Endodermal cell (in vitro differentiated cells): ENCODE results near the gene PAH. TPM values are rescaled to one million over a fixed set of nuclear protein-coding genes. Genes with fewer than 3 reads are reported as not detected.

ENCODE experiments used
- DNase-seq: peaks from one replicate; pipeline ENCODE4 v3.0.0-alpha.2; 2017
- H3K27ac ChIP-seq: 2 replicates; pipeline ENCODE4 v1.5.1; 2013; ENCODE audit warnings: mild to moderate bottlenecking, low read depth, low read length, moderate library complexity
- H3K27me3 ChIP-seq: 2 replicates; pipeline ENCODE4 v1.6.1; 2013; ENCODE audit warnings: mild to moderate bottlenecking, low read length, moderate library complexity; ENCODE audit not compliant: insufficient read depth, control insufficient read depth, poor library complexity, severe bottlenecking
- H3K36me3 ChIP-seq: 2 replicates; pipeline ENCODE4 v1.7.0; 2013; ENCODE audit warnings: mild to moderate bottlenecking, low read length, moderate library complexity; ENCODE audit not compliant: control insufficient read depth, insufficient read depth
- H3K4me1 ChIP-seq: one replicate; pipeline ENCODE4 v1.7.0; 2013; ENCODE audit warnings: low read length; ENCODE audit not compliant: control insufficient read depth, insufficient read depth
- H3K4me3 ChIP-seq: 2 replicates; pipeline ENCODE4 v1.5.1; 2013; ENCODE audit warnings: mild to moderate bottlenecking, low read length, moderate library complexity
- H3K9ac ChIP-seq: 2 replicates; pipeline ENCODE4 v1.6.1; 2013; ENCODE audit warnings: mild to moderate bottlenecking, low read length, moderate library complexity; ENCODE audit not compliant: poor library complexity, severe bottlenecking; ENCODE audit errors: extremely low read depth
- H3K9me3 ChIP-seq: 2 replicates; pipeline ENCODE4 v1.6.1; 2013; ENCODE audit warnings: mild to moderate bottlenecking, low read length, moderate library complexity; ENCODE audit not compliant: control insufficient read depth
- H3K27ac Mint-ChIP-seq: 2 replicates; pipeline ENCODE4 v1.8.0; 2020; ENCODE audit warnings: mixed read lengths
- H3K27me3 Mint-ChIP-seq: 2 replicates; pipeline ENCODE4 v1.8.0; 2021; ENCODE audit warnings: mild to moderate bottlenecking, mixed read lengths; ENCODE audit not compliant: insufficient read depth
- H3K36me3 Mint-ChIP-seq: 2 replicates; pipeline ENCODE4 v1.8.0; 2020; ENCODE audit warnings: low read depth, mixed read lengths
- H3K4me1 Mint-ChIP-seq: 2 replicates; pipeline ENCODE4 v1.8.0; 2020; ENCODE audit warnings: mixed read lengths
- H3K4me3 Mint-ChIP-seq: 2 replicates; pipeline ENCODE4 v1.8.0; 2020; ENCODE audit warnings: mild to moderate bottlenecking, moderate library complexity, mixed read lengths
- H3K9me3 Mint-ChIP-seq: 2 replicates; pipeline ENCODE4 v1.8.0; 2020; ENCODE audit warnings: mild to moderate bottlenecking, mixed read lengths
- WGBS, 2 experiments: methylation state at CpG; one replicate each; pipeline versions ENCODE4 v1.1.5 to v1.1.7; 2013; ENCODE audit warnings: missing lambda C conversion rate in 2 of 2, mixed read lengths in 1 of 2; ENCODE audit not compliant: insufficient coverage in 1 of 2, insufficient read length in 1 of 2; 5-methylcytosine and 5-hydroxymethylcytosine counted together
- total RNA-seq, 2 donors: library from RNA; stranded (reverse); fragmentation: NEBNext Ultra II Directional in 1 of 2; extraction: Animal tissue kit (Norgen Biotek cat#: 25700) in 1 of 2; gene quantifications; 2 replicates in 1 of 2; 3 replicates in 1 of 2; pipeline ENCODE4 v1.2.1, GENCODE V29; 2021
- TF ChIP-seq, protein P1 (sequence below): fragments of 200-600 bp; sonication (generic); conservative IDR thresholded peaks from 2 replicates; pipeline ENCODE4 v1.5.0; 2021; ENCODE audit warnings: antibody characterized with exemption, mild to moderate bottlenecking

Gene PAH
- total RNA-seq, 2 donors from 2014 or later: 1.5 to 1.9 TPM

DNA sequence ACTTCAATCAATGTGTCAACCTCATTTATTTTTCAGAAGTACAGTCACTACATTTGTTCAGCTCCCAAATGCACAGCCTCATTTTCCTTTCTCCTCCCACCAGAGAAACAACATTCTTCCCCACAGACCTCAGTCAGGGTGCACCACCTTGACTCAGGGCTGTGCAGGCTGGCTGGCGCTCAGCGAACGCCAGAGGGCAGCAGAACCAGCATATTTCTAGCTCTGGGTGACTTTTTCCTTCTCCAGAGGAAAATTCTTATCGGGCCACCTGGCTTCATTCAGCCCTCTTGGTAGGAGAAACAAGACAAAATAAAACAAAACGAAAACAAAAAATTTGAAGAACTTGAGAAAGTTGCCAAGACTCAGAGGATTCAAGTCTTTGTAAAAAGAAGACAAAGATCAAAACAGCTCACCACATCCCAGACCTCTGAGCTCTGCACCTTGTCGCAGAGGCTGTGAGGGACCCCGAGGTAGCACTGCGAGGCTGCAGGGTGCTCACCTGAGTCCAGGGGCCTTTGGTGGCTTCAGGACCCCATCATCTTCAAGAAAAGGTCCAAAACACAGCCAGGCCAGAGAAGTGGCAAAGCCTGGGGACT, 33.7 kb downstream of the PAH start:
- Mint-ChIP-seq H3K4me3 (no peak overlapping the region), H3K27me3 (no peaks in the 10 kb centered on the region), H3K27ac (no peak overlapping the region), H3K36me3 (no peaks in the 10 kb centered on the region), H3K9me3 (no peaks in the 10 kb centered on the region), H3K4me1 (peaks cover 7% of the 10 kb centered on the region)
- TF ChIP-seq, protein P1, sequence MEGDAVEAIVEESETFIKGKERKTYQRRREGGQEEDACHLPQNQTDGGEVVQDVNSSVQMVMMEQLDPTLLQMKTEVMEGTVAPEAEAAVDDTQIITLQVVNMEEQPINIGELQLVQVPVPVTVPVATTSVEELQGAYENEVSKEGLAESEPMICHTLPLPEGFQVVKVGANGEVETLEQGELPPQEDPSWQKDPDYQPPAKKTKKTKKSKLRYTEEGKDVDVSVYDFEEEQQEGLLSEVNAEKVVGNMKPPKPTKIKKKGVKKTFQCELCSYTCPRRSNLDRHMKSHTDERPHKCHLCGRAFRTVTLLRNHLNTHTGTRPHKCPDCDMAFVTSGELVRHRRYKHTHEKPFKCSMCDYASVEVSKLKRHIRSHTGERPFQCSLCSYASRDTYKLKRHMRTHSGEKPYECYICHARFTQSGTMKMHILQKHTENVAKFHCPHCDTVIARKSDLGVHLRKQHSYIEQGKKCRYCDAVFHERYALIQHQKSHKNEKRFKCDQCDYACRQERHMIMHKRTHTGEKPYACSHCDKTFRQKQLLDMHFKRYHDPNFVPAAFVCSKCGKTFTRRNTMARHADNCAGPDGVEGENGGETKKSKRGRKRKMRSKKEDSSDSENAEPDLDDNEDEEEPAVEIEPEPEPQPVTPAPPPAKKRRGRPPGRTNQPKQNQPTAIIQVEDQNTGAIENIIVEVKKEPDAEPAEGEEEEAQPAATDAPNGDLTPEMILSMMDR: peak; percentile 95
- Histone ChIP-seq H3K9ac (no peak overlapping the region), H3K4me1 (no peaks in the 10 kb centered on the region), H3K9me3 (no peaks in the 10 kb centered on the region), H3K27ac (no peak overlapping the region), H3K4me3 (no peak overlapping the region), H3K27me3 (no peaks in the 10 kb centered on the region), H3K36me3 (no peaks in the 10 kb centered on the region)
- peak; percentile 93 for DNase-seq
- WGBS, 2 experiments: 5 to 38% methylated on average over 4 to 8 of the region's 8 CpGs

DNA sequence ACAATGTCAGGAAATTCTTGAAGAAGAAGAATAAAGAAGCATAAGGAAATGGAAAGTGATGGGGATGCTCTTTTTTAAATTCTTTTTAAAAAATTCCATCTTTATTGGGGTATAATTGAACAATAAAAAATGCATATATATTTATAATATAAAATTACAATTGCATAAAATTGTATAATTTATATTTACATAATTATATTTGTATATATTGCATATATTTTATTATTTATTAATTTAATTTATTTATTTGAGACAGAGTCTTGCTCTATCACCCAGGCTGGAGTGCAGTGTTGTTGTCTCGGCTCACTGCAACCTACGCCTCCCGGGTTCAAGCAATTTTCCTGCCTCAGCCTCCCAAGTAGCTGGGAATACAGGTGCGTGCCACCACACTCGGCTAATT, 36.3 kb downstream of the PAH start:
- Histone ChIP-seq H3K9me3 (no peaks in the 10 kb centered on the region), H3K4me3 (no peak overlapping the region), H3K27me3 (no peaks in the 10 kb centered on the region), H3K36me3 (no peaks in the 10 kb centered on the region), H3K9ac (no peak overlapping the region), H3K27ac (no peak overlapping the region), H3K4me1 (no peaks in the 10 kb centered on the region)
- Mint-ChIP-seq H3K36me3 (no peaks in the 10 kb centered on the region), H3K9me3 (no peaks in the 10 kb centered on the region), H3K4me3 (no peak overlapping the region), H3K4me1 (peaks cover 6% of the 10 kb centered on the region), H3K27me3 (no peaks in the 10 kb centered on the region), H3K27ac (no peak overlapping the region)
- 91 to 94% methylated on average over 5 of the region's 5 CpGs for WGBS, 2 experiments
- no peak for DNase-seq
- TF ChIP-seq, protein P1: no peak

GRCh38 chr12:102879144-102879763, 37.8 kb downstream of the PAH start:
- Histone ChIP-seq H3K27ac (no peak overlapping the region), H3K4me3 (no peak overlapping the region), H3K9me3 (no peaks in the 10 kb centered on the region), H3K36me3 (no peaks in the 10 kb centered on the region), H3K4me1 (no peaks in the 10 kb centered on the region), H3K27me3 (peaks cover 1% of the 10 kb centered on the region), H3K9ac (no peak overlapping the region)
- H3K27ac Mint-ChIP-seq: no peak overlapping the region
- no peak overlapping the region for H3K4me3 Mint-ChIP-seq
- H3K9me3 Mint-ChIP-seq: no peaks in the 10 kb centered on the region
- DNase-seq: peak; percentile 89
- WGBS, 2 experiments: 20 to 27% methylated on average over 8 to 9 of the region's 9 CpGs
- TF ChIP-seq, protein P1: peak; percentile 69
- no peaks in the 10 kb centered on the region for H3K27me3 Mint-ChIP-seq
- H3K4me1 Mint-ChIP-seq: no peaks in the 10 kb centered on the region
- H3K36me3 Mint-ChIP-seq: no peaks in the 10 kb centered on the region
